Keratinocyte (primary cell): Measurements from ENCODE around the gene SUPT5H. TPM values are rescaled to one million over a fixed set of nuclear protein-coding genes. Genes with fewer than 3 reads are reported as not detected.

Experiments
- DNase-seq: peaks from one replicate; pipeline ENCODE4 v3.0.0-alpha.2; 2011; ENCODE audit warnings: low read depth, missing footprints, low spot score
- FAIRE-seq: peaks from 2 replicates; lab custom pipeline; 2011; peaks lifted over from hg19 to GRCh38; lab: Jason Lieb, UNC
- H2AFZ ChIP-seq: 2 replicates; pipeline ENCODE4 v1.6.0; 2012; ENCODE audit warnings: low read length, control low read depth, inconsistent platforms; ENCODE audit not compliant: control insufficient read depth
- H3K27ac ChIP-seq: 2 replicates; pipeline ENCODE4 v1.5.1; 2011; ENCODE audit warnings: low read length; ENCODE audit not compliant: control insufficient read depth, insufficient read depth
- H3K27me3 ChIP-seq: 3 replicates; pipeline ENCODE4 v1.6.0; 2011; ENCODE audit warnings: low read length; ENCODE audit not compliant: control insufficient read depth, insufficient read depth; ENCODE audit errors: extremely low read depth
- H3K36me3 ChIP-seq, 2 experiments: 2 replicates in 1 of 2; 3 replicates in 1 of 2; pipeline ENCODE4 v1.5.1; 2011; ENCODE audit warnings: low read length in 2 of 2, mild to moderate bottlenecking in 1 of 2; ENCODE audit not compliant: control insufficient read depth in 2 of 2, insufficient read depth in 2 of 2; ENCODE audit errors: extremely low read depth in 1 of 2
- H3K4me1 ChIP-seq: 3 replicates; pipeline ENCODE4 v1.5.1; 2011; ENCODE audit warnings: low read length; ENCODE audit not compliant: control insufficient read depth, insufficient read depth; ENCODE audit errors: extremely low read depth
- H3K4me2 ChIP-seq: 3 replicates; pipeline ENCODE4 v1.6.0; 2011; ENCODE audit warnings: low read depth, low read length; ENCODE audit not compliant: control insufficient read depth, insufficient read depth; ENCODE audit errors: extremely low read depth
- H3K4me3 ChIP-seq, 3 experiments: fragments of 200-600 bp in 1 of 3; sonication (generic) in 1 of 3; 2 replicates in 2 of 3; 3 replicates in 1 of 3; pipeline ENCODE4 v1.5.1; 2011 to 2016; ENCODE audit warnings: low read length in 3 of 3, mild to moderate bottlenecking in 3 of 3, control low read depth in 2 of 3, inconsistent platforms in 1 of 3, low read depth in 1 of 3, mixed read lengths in 1 of 3, mixed run types in 1 of 3, moderate library complexity in 1 of 3; ENCODE audit not compliant: control insufficient read depth in 2 of 3, insufficient read depth in 2 of 3; ENCODE audit errors: extremely low read depth in 1 of 3
- H3K79me2 ChIP-seq: 2 replicates; pipeline ENCODE4 v1.6.0; 2012; ENCODE audit warnings: low read length; ENCODE audit not compliant: control insufficient read depth, insufficient read depth
- H3K9ac ChIP-seq: 3 replicates; pipeline ENCODE4 v1.6.0; 2011; ENCODE audit warnings: low read length; ENCODE audit not compliant: control insufficient read depth, insufficient read depth; ENCODE audit errors: extremely low read depth
- H3K9me1 ChIP-seq: 3 replicates; pipeline ENCODE4 v1.6.0; 2011; ENCODE audit warnings: low read length; ENCODE audit not compliant: control insufficient read depth, insufficient read depth; ENCODE audit errors: extremely low read depth
- H3K9me3 ChIP-seq: 2 replicates; pipeline ENCODE4 v1.5.1; 2012; ENCODE audit warnings: low read depth, low read length; ENCODE audit not compliant: control insufficient read depth
- H4K20me1 ChIP-seq: 3 replicates; pipeline ENCODE4 v1.6.0; 2011; ENCODE audit warnings: low read length; ENCODE audit not compliant: control insufficient read depth, insufficient read depth; ENCODE audit errors: extremely low read depth
- EZH2 ChIP-seq: IDR thresholded peaks from one replicate; pipeline ENCODE4 v1.6.1; 2012; ENCODE audit warnings: inconsistent platforms, mild to moderate bottlenecking, low read length, moderate library complexity
- dilution Hi-C: fragments of 300-500 bp; cut with MboI; formaldehyde crosslinking; loops from one replicate; pipeline ENCODE4 v1.7.0; 2020; ENCODE audit warnings: low sequenced_read_pairs; ENCODE audit not compliant: extremely low pct_ligation_motif_present
- polyA plus RNA-seq, 5 experiments: library from polyadenylated mRNA; depleted of rRNA in 3 of 5; stranded (reverse) in 3 of 5; stranded (forward) in 1 of 5; unstranded in 1 of 5; fragments of >200 nt; gene quantifications; 1 replicate in 1 of 5; 2 replicates in 3 of 5; 3 replicates in 1 of 5; pipeline versions ENCODE4 v1.2.1 to v1.2.3, GENCODE V29; 2011 to 2012; ENCODE audit warnings: missing spikeins in 2 of 5, low read depth in 1 of 5, low replicate concordance in 1 of 5
- TF ChIP-seq, protein P1 (sequence below), 3 experiments: IDR thresholded peaks in 1 of 3; conservative IDR thresholded peaks in 1 of 3; optimal IDR thresholded peaks in 1 of 3; 2 replicates in 2 of 3; 3 replicates in 1 of 3; pipeline versions ENCODE3 to v1.5.1; 2011; ENCODE audit warnings: low read length in 3 of 3, mild to moderate bottlenecking in 3 of 3, moderate library complexity in 2 of 3, control low read depth in 1 of 3, inconsistent platforms in 1 of 3; ENCODE audit not compliant: insufficient read depth in 2 of 3; ENCODE audit errors: extremely low read depth in 1 of 3

The SUPT5H gene
- polyA plus RNA-seq, 1 donor (not counting 4 experiments of a cell fraction or from before 2014, with no cell fraction given) = 63.2 TPM

DNA sequence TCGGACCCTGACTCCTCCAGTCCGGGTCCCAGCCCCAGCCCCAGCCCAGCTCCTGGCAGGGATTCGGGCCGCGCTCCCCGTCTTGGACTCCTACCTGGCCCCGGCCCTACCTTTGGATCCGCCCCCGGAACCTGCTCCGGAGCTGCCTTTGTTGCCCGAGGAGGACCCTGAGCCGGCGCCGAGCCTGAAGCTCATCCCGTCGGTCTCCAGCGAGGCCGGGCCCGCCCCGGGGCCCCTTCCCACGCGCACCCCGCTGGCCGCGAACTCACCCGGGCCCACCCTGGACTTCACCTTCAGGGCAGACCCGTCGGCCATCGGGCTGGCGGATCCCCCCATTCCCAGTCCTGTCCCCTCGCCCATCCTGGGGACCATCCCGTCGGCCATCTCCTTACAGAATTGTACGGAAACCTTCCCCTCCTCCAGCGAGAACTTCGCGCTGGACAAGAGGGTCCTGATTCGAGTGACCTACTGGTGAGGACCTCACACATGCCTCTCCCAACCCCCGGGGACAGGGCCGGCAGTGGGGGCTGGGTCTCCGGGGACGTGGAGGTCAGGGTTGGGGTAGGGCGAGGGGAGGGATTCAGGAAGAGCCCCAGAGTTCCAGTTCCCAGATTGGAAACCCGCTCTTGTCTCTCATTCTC, 70.3 kb downstream of the SUPT5H start:
- peak; percentile 21 for TF ChIP-seq EZH2
- TF ChIP-seq, protein P1, sequence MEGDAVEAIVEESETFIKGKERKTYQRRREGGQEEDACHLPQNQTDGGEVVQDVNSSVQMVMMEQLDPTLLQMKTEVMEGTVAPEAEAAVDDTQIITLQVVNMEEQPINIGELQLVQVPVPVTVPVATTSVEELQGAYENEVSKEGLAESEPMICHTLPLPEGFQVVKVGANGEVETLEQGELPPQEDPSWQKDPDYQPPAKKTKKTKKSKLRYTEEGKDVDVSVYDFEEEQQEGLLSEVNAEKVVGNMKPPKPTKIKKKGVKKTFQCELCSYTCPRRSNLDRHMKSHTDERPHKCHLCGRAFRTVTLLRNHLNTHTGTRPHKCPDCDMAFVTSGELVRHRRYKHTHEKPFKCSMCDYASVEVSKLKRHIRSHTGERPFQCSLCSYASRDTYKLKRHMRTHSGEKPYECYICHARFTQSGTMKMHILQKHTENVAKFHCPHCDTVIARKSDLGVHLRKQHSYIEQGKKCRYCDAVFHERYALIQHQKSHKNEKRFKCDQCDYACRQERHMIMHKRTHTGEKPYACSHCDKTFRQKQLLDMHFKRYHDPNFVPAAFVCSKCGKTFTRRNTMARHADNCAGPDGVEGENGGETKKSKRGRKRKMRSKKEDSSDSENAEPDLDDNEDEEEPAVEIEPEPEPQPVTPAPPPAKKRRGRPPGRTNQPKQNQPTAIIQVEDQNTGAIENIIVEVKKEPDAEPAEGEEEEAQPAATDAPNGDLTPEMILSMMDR (optimal IDR thresholded peaks at IDR 0.05 in 1 of 3, IDR thresholded peaks at IDR 0.05 in 1 of 3, conservative IDR thresholded peaks at IDR 0.05 in 1 of 3; ENCODE audit: extremely low read depth in 1 of 3, insufficient read depth in 2 of 3, low read length in 3 of 3) = no peak
- DNase-seq (no peak), FAIRE-seq (no peak)
- Histone ChIP-seq H3K27ac (no peak overlapping the region), H3K27me3 (peaks cover 58% of the 10 kb centered on the region), H3K9me3 (no peaks in the 10 kb centered on the region), H3K9me1 (no peaks in the 10 kb centered on the region), H3K4me3 (peak overlapping the region; percentile 9 to 46 (median 29)), H3K36me3 (no peaks in the 10 kb centered on the region), H2AFZ (peak overlapping the region; percentile 26), H3K4me2 (peak overlapping the region; percentile 71), H4K20me1 (no peaks in the 10 kb centered on the region), H3K9ac (no peak overlapping the region), H3K79me2 (no peaks in the 10 kb centered on the region), H3K4me1 (peaks cover 13% of the 10 kb centered on the region)
- dilution Hi-C loops = no loop called here

DNA sequence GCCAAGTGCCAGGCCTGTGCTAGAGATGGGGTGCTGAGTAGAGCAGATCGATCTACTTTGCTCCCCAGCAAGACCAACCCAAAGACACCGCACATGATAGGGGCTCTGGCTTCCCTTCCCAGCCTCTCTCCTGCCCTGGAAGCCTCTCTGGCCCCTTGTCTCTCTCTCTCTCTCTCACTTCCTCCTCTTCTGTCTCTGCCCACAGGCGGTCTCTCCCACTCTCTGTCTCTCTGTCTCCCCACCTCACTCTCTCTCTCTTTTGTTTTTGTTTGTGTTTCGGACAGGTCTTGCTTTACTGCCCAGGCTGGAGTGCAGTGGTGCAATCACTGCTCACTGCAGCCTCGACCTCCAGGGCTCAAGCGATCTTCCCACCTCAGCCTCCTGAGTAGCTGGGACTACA, 70.9 kb downstream of the SUPT5H start:
- no peaks in the 10 kb centered on the region for H3K36me3 ChIP-seq
- H3K27ac ChIP-seq = no peak overlapping the region
- no peak overlapping the region for H2AFZ ChIP-seq
- H3K4me1 ChIP-seq = peaks cover 13% of the 10 kb centered on the region
- no peak for DNase-seq
- peak; percentile 3 for TF ChIP-seq EZH2
- TF ChIP-seq, protein P1 (optimal IDR thresholded peaks at IDR 0.05 in 1 of 3, IDR thresholded peaks at IDR 0.05 in 1 of 3, conservative IDR thresholded peaks at IDR 0.05 in 1 of 3; ENCODE audit: extremely low read depth in 1 of 3, insufficient read depth in 2 of 3, low read length in 3 of 3) = no peak
- H3K4me2 ChIP-seq = no peak overlapping the region
- H3K4me3 ChIP-seq = no peak overlapping the region
- no peaks in the 10 kb centered on the region for H3K9me3 ChIP-seq
- H3K9me1 ChIP-seq = no peaks in the 10 kb centered on the region
- no peak overlapping the region for H3K9ac ChIP-seq
- dilution Hi-C loops = no loop called here
- no peak for FAIRE-seq
- H3K79me2 ChIP-seq = no peaks in the 10 kb centered on the region
- H4K20me1 ChIP-seq = no peaks in the 10 kb centered on the region
- H3K27me3 ChIP-seq = peaks cover 58% of the 10 kb centered on the region
